ENCODE data around the gene WFDC12.
"Not testable (repeated sequence)": the region's sequence is repeated elsewhere in the genome, so short reads cannot be mapped to it uniquely, and the experiment has no call there.

The WFDC12 gene, protein sequence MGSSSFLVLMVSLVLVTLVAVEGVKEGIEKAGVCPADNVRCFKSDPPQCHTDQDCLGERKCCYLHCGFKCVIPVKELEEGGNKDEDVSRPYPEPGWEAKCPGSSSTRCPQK

DNA sequence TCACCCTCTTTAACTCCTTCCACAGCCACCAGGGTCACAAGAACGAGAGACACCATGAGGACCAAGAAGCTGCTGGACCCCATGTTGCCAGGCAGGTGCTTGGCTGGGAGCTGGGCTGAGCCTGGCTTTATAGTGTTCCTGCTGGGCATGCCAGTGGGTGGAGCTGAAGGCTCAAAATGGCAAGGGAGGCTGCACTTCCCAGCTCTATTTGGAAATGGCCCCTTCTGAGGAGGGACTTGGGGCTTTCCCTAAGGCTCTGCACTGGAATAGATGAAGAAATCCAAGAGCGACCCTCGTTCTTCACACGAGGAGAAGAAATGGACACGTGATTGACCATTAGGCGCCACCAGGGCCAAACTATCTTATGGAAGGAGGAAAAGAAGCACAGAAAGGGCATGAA is at the start of gene WFDC12:
WFDC12 (minus strand) TSS at position 101 of the 400 bp plus-strand sequence; CDS start at position 83, 18 bp downstream.
- no peak for DNase-seq

DNA sequence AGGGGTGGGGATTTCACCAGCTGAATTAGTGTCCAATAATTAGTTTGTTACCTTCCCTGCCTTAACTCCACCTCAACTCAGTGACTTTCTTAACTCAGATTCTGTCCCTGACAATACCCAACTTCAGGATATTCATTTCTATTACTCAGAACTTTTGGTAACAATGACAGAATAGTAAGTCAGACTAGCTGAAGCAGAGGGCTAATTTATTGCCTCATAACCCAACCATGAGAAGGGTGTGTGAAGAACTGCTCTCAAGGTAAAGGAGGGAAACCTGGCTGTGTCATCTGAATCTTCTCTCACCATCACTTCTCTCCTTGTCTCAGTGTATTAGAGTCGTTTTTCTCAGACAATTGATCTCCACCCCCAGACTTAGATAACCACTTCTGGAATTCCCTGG is 49.3 kb upstream of the WFDC12 start:
- no peak for DNase-seq

DNA sequence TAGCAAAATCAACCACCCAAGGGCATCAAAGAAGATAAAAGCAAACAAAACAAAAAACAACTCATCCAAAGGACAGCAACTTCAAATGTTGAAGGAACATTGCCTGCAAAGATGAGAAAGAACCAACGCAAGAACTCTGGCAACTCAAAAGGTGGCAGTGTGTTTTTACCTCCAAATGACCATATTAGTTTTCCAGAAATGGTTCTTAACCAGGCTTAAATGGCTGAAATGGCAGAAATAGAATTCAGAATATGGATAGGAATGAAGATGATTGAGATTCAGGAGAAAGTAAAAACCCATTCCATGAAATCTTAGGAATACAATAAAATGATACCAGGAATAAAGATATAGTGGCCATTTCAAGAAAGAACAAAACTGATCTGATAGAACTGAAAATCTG is 40.6 kb upstream of the WFDC12 start:
- no peak for DNase-seq

DNA sequence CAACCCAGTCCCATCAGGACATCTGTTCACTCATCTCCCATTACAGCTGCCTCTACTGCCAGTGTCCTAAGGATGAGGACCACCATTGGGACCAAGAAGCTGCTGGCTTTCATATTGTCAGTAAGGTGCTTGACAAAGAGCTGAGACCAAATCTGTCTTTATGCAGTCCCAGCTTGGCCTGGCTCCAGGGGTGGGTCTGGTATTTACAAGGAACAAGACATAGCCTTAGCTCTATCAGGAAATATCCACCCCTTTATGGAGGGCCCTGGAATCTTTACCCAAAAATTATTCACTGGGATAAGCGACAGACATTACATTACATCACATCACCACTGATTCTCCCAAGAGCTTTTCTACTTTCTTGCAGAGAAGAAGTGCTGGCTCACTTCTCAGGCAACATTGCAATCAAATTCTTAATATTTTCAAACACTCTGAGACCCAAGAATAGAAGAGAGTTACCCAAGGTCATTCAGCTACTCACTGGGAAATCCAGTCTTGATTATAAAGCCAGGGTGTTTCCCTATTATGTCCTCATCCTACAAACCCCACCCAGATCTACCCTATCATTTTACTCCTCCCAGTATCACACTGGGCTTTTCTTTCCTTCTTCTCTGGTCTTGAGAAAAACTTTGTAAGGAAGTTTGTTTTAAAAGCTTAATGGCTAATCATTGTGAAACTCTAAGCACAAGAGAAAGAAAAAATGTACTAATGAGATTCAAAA is 39.0 kb upstream of the WFDC12 start:
- no peak for DNase-seq

DNA sequence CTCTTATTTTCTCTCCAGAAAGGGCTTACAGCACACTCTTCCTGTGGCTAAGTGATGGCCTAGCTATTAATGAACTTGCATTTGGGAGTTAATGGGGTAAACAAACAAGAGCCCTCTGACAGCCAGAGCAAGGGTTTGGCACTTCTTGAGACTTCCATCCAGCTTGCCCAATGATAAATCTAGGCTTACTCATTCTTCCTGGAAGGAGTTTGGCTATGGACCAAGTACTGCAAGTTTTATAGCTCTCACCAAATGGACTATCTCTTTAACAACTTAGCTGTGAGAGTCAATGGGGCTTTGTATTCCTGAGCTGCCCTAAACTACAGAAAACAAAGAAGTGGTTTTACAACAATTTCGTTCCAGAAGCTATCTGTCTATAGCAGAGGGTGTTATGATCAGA is 33.7 kb upstream of the WFDC12 start:
- DNase-seq: no peak

DNA sequence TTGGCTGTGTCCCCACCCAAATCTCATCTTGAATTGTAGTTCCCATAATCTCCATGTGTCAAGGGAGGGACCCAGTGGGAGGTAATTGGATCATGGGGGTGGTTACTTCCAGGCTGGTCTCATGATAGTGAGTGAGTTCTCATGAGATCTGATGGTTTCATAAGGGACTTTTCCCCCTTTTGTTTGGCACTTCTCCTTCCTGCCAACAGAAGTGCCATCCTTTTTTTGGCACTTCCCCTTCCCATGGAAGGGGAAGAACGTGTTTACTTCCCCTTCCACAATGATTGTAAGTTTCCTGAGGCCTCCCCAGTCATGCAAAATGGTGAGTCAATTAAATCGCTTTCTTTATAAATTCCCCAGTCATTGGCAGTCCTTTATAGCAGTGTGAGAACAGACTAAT is 32.4 kb upstream of the WFDC12 start:
- no peak for DNase-seq

DNA sequence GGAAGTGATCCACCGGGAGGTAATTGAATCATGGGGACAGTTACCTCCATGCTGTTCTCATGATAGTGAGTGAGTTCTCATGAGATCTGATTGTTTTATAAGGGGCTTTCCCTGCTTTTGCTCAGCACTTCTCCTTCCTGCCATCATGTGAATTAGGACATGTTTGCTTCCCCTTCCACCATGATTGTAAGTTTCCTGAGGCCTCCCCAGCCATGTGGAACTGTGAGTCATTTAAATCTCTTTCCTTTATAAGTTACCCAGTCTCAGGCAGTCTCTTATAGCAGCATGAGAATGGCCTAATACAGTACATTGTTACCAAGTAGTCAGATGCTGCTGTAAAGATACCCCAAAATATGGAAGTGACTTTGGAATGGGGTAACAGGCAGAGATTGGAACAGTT is 30.5 kb upstream of the WFDC12 start:
- not testable (repeated sequence) for DNase-seq

DNA sequence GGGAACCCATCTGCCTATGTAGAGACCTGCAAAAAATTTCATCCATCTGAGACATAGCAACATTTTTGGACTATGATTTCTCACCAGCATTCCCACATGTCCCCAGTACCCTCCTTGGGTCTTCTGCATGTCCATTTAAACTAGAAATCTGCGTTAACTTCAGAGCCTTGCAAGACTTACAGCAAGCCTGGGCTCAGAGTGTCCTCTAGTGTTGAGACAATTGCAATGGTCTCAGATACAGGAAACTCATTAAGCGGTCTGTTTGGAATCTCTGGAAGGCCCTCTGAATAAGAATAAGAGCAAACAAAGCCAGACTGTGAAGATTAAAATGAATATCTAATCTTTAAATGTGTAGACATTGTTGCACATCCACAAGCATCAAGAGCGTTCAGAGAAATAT is 29.9 kb upstream of the WFDC12 start:
- DNase-seq: no peak

DNA sequence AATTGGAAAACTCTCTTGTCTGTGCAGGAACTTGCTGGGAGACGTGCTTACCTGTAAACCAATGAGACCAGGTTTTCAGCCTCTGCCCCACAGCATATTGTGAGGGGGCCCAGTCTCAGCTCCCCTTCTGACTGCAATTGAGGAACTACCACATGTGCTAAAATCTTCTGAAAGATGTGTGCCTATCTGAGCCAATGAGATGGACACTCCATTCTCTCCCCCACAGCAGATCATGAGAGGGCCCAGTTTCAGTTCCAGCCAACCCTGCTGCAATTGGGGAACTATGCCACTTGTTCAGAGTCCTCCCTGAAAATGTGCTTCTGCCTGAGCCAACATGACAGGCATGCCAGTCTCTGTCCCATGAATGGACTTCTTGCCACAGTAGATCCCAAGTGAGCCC is 29.5 kb upstream of the WFDC12 start:
- no peak for DNase-seq

DNA sequence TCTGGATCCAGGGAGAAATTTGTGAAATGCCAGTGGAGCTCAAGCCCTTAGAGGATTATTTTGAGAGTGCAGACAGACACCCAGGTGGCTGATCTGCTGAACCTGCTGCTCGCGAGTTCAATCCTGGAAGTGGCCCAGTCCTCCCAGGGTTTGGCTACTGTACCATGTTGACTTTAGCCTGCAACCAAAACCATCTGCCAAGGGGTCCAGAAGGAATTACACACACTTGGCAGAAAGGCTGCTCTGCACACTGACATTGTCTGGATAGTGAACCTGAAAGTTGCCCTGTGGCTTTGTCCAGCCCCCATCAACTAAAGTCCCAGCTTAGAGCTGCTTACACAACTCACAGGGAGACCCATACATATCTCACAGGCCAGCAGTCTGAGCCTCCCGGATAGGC is 28.9 kb upstream of the WFDC12 start:
- DNase-seq: no peak

DNA sequence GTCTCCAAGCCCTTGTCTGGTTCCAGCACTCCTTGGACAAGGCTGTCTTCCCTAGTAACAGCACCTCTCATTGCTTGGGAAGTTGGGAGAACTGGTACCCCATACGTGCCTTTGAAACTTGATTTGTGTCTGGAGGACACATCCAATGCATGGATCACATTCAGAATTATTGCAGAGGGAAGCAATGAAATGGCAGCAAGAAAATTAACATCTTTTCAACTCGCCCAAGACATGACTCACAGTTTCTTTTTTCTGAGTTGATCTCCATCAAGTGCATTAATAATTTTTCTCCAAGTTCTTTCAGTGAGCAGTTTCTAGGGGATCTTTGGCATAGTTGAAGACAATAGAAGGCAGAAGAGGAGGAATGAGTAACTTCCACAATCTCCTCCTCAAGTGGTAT is 28.1 kb upstream of the WFDC12 start:
- no peak for DNase-seq

DNA sequence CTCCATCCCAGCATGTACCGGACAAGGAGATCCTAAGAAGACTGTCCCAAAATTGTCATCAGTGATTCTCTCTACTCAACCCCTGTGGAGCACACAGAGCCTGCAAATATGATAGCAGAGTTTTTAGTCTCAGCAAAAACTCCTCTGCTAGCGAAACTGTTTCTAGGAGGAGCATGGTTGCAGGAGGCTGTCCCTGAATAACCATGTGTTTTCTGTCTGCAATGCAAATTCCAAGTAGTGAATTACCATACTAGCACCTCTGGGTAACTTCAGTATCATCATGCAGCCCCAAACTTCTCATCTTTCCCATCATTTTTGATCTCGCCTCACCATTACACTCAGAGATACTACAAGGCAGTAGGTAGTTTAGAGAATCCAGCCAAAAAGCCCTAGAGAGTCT is 24.8 kb upstream of the WFDC12 start:
- no peak for DNase-seq

DNA sequence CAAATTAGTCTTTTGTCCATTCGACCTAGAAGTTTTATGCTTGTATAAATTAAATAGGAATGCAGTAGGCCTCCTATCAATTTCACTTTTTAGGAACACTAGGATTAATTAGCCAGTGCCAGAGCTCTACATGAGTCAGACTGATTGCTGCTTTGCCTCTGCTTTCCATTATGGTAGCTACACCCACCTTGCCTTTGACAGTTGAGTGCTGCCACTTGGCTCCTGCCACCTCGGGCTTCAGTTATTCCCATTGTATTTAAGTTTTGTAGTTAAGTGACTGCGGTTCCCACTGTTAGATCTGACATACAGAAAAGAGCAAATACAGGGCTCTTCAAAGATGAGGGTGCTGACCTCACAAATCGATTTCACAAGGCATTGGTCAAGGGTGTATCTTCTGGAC is 16.6 kb upstream of the WFDC12 start:
- no peak for DNase-seq

DNA sequence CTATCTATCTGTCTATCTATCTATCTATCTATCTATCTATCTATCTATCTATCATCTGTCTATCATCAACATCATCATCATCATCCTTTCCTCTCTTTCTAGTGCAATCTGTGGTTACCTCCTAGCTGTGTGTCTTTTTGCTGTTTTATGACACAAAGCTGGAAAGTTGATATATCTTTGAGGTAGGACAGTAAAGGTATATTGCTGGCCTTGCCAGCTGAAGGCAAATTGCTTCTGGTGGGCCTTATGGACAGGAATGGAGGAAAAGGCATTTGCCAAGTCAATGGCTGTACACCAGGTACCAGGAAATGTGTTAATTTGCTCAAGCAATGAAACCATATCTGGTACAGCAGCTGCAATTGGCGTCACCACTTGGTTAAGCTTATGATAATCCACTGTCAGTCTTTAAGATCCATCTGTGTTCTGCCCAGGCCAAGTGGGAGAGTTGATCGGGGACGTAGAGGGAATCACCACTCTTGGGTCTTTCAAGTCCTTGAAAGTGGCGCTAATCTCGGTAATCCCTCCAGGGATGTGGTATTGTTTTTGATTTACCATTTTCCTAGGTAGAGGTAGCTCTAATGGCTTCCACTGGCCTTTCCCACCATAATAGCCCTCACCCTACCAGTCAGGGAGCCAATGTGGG is 15.6 kb upstream of the WFDC12 start:
- not testable (repeated sequence) for DNase-seq

DNA sequence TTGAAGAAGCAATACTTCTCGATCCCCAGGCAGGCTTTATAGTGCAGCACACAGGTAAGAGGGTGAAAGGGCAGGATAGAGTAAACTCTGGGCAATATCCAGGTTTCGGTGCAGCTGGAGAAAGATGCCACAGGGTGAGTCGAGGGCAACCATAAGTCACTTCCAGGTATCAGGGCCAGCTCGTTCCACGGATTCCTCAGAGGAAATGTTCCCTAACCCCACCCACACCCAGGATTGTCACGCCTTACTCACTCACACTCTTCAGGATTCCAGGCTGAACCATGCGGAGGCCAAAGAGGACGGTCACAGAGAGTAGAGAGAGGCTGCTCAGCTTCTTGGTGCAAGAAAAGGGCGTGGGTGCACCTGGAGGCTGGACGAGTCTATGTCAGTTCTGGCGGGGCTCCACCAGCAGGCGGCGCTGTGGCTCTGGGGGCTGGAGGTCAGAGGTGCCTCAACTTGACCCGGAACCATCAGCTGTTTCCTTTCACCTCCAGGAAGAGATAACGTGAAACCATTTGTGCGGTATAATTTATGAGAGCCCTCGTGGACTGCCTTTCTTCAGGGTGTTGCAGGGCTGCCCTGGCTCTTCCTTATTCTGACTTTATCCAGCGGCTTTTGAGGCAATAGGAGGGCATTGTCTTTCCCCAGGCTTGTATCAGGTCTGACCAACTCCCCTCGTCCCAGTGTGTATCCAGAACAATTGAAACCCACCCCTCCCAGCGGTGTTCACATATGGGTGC is 14.5 kb upstream of the WFDC12 start:
- DNase-seq: peak; percentile 7

DNA sequence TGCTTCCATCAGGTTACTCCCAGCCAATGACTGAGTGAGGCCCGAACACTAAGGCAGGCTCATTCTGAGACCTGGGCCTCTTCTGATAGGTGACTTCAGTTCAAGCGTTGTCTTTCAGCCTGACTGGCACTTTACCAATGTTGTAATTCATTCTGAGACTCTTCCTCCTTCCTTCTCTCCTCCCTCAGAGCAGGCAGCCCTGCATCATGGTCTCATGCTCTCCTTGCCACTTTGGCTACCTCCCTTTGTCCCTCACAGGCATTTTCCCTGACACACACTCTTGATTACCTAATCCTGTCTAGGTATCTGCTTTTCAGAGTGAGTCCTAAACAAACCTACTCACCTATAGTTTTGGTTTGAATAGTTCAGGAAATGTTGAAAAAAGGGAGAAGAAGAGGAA is 12.6 kb upstream of the WFDC12 start:
- DNase-seq: no peak

DNA sequence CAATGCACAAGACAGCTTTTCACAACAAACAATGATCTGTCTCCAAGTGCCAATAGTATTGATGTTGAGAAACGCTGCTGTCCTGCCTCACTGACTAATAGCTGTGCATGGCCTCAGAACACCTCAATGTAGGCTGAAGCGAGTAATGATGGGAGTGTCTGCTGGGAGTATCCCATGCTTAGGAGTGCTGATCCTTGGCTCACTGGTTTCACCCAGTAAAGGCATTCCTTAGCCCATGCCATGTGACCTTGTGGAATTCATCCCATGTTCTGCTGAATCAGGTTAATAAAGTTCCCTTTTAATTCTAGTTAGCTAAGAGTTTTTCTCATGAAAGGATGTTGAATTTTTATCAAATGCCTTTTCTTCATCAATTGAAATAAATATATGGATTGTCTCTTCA is 3.8 kb upstream of the WFDC12 start:
- DNase-seq: no peak

DNA sequence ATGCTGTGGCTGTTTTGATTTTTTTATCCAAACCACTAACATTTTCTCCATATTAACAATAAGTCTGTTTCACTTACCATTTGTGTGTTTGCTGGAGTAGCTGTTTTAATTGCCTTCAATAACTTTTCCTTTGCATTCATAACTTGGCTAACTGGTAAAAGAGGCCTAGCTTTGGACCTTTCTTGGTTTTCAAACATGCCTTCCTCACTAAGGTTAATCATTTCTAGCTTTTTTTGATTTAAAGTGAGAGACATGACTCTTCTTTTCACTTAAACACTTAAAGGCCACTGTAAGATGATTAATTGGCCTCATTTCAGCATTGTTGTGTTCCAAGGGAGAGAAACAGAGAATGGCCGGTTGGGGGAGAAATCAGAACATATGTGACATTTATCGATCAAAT is 2.9 kb downstream of the WFDC12 start:
- no peak for DNase-seq

DNA sequence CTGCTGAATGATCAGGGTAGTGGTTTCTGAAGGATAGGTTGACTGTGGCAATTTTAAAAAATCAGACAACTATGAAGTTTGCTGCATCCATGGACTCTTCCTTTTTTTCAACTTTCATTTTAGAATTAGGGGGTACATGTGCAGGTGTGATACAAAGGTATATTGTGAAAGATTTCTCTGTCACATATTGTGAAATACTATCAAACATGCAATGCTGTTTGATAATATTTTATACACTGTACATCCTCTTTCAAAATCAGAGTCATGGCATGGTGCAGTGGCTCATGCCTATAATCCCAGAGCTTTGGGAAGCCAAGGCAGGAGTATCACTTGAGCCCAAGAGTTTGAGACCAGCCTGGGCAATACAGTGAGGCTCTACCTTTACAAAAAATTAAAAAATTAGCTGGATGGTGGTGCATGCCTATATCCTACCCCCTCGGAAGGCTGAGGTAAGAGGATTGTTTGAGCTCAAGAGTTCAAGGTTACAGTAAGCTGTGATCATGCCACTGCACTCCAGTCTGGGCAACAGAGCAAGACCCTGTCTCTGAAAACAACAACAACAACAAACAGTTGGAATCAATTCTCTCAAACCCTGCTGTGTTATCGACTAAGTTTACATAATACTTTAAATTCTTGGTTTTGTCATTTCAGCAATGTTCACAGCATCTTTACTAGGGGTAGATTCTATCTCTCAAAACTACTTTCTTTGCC is 4.6 kb downstream of the WFDC12 start:
- no peak for DNase-seq

DNA sequence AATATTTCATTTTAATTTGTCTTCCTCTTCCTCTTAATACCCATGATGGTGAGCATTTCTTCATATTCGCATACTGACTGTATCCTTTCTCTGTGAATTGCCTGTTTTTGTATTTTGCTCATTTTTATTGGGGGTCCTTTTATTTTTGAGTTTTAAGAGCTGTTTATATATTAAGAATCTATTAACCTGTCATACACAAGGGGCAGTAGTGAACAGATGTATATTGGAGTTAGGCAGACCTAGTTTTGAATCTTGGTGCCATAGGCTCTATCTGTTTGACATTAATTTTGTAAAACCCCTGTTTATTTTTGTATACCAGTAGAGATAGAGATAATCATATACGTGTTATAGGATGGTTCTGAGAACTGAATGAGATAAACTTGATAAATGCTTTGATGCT is 6.2 kb downstream of the WFDC12 start:
- DNase-seq: no peak

DNA sequence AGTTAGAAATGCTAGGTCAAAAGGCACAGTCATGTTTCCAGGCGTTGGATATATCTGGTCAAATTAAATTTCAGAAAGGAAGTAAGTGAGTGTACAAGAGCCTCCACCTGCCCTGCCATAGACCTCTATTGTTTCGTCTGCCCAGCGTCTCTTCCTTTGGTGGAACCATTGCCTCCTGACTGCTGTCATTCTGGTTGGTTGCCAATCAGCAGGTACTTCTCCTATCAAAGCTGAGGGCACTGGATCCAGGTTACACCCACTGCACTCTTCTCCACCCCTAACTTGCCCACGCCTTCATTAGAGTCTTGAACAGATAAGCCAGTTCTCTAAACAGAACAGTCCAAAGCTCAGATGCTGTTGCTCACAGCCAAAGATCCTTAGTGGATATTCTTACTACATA is 6.7 kb downstream of the WFDC12 start:
- DNase-seq: no peak

DNA sequence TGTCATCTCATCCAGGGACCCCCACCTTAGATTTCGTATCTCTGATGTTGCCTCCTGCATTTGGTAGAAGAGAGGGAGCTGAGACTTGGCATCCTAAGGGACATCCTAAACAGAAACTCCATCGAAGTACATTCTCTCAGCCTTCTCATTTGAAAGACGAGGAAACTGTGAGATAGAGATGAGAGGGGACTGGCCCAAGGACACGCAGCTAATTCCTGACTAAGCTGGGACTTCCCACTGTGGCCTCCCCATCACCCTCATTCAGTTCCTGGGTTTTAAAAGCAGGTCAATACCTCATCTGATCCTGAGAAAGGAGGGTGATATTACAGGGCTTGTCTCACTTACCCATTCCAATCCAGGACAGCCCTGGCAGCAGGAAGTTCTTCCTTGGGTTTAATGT is 8.4 kb downstream of the WFDC12 start:
- DNase-seq: no peak

DNA sequence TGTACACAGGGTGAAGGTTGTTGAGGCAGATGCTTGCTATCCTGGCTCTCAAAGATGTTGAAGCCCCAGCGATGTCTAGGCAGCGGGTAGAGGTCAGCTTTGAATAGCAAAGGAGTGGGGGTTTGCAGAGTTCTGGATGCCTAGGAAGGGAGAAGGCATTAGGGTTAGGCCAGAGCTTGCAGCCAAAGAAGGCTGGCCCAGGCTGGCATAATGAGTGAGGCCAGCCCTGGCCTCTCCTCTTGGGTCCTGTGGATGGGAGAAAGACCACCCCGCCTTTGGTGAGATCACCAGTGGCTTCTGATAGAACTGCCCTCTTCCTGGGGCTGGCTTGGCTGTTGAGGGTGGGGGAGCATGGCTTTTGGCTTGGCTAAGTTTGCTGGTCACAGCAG is 8.9 kb downstream of the WFDC12 start:
- no peak for DNase-seq

Measured in NCI-H2171 treated with DMSO at 0.1 percent for 48 hours (cell line).